Endothelial cell of umbilical vein (primary cell): ENCODE results near the gene ACIN1. TPM values are rescaled to one million over a fixed set of nuclear protein-coding genes. Genes with fewer than 3 reads are reported as not detected.

ENCODE experiments used
- BruUV-seq: library from RNA; stranded (reverse); fragments of 400-500 nt; replicated peaks from 2 replicates; lab custom pipeline; 2021; lab: Mats Ljungman, UMichigan
- CTCF ChIA-PET: fragments of 300-600, 350-600 bp; sonication (Branson Sonifier 250); formaldehyde crosslinking; loops from one replicate; lab custom pipeline; 2021; ENCODE audit warnings: antibody characterized with exemption, inconsistent platforms; lab: Charles Lee
- POLR2A ChIA-PET: fragments of 300-600, 350-600 bp; sonication (Branson Sonifier 250); formaldehyde crosslinking; loops from one replicate; lab custom pipeline; 2021; ENCODE audit warnings: antibody characterized with exemption, inconsistent platforms; lab: Charles Lee
- DNase-seq: peaks from one replicate; pipeline ENCODE4 v3.0.0-alpha.2; 2011; ENCODE audit warnings: low read depth, low spot score
- FAIRE-seq: peaks from 2 replicates; lab custom pipeline; 2011; peaks lifted over from hg19 to GRCh38; lab: Jason Lieb, UNC
- H2AFZ ChIP-seq: 2 replicates; pipeline ENCODE4 v1.6.0; 2012; ENCODE audit warnings: low read depth, low read length, control low read depth, inconsistent platforms
- H3K27ac ChIP-seq: 2 replicates; pipeline ENCODE4 v1.5.1; 2011; ENCODE audit warnings: low read depth, mild to moderate bottlenecking, control low read depth, low read length, moderate library complexity; ENCODE audit not compliant: insufficient read depth
- H3K27me3 ChIP-seq, 2 experiments: 2 replicates each; pipeline versions ENCODE4 v1.6.0 to v1.6.1; 2011; ENCODE audit warnings: low read length in 2 of 2, mixed read lengths in 1 of 2; ENCODE audit not compliant: control insufficient read depth in 2 of 2, insufficient read depth in 2 of 2
- H3K36me3 ChIP-seq, 2 experiments: 2 replicates in 1 of 2; 3 replicates in 1 of 2; pipeline ENCODE4 v1.5.1; 2011; ENCODE audit warnings: low read length in 2 of 2, mild to moderate bottlenecking in 1 of 2, moderate library complexity in 1 of 2; ENCODE audit not compliant: control insufficient read depth in 2 of 2, insufficient read depth in 2 of 2; ENCODE audit errors: extremely low read depth in 1 of 2
- H3K4me1 ChIP-seq: 3 replicates; pipeline ENCODE4 v1.5.1; 2011; ENCODE audit warnings: mild to moderate bottlenecking, low read length; ENCODE audit not compliant: control insufficient read depth, insufficient read depth; ENCODE audit errors: extremely low read depth
- H3K4me2 ChIP-seq: 2 replicates; pipeline ENCODE4 v1.6.1; 2011; ENCODE audit warnings: low read length, control low read depth, mixed read lengths; ENCODE audit not compliant: insufficient read depth
- H3K4me3 ChIP-seq, 3 experiments: fragments of 200-600 bp in 1 of 3; sonication (generic), shearing (Covaris generic) in 1 of 3; replicated peaks in 1 of 3; 2 replicates each; pipeline ENCODE4 v1.5.1; 2011 to 2016; ENCODE audit warnings: control low read depth in 3 of 3, low read length in 3 of 3, mild to moderate bottlenecking in 2 of 3, inconsistent platforms in 1 of 3, low read depth in 1 of 3, moderate library complexity in 1 of 3; ENCODE audit not compliant: insufficient read depth in 1 of 3
- H3K79me2 ChIP-seq: 2 replicates; pipeline ENCODE4 v1.6.0; 2012; ENCODE audit warnings: low read length, inconsistent platforms; ENCODE audit not compliant: control insufficient read depth, insufficient read depth
- H3K9ac ChIP-seq: replicated peaks from 2 replicates; pipeline ENCODE3; 2011; ENCODE audit warnings: low read length, control low read depth; ENCODE audit not compliant: insufficient read depth; ENCODE audit errors: extremely low read depth
- H3K9me1 ChIP-seq: replicated peaks from 3 replicates; pipeline ENCODE4 v1.6.0; 2011; ENCODE audit warnings: mild to moderate bottlenecking, low read length; ENCODE audit not compliant: control insufficient read depth, insufficient read depth; ENCODE audit errors: extremely low read depth
- H3K9me3 ChIP-seq: replicated peaks from 2 replicates; pipeline ENCODE4 v1.5.1; 2012; ENCODE audit warnings: low read length, inconsistent platforms; ENCODE audit not compliant: control insufficient read depth, insufficient read depth
- H4K20me1 ChIP-seq: replicated peaks from 2 replicates; pipeline ENCODE3; 2011; ENCODE audit warnings: mild to moderate bottlenecking, low read length; ENCODE audit not compliant: control insufficient read depth, insufficient read depth; ENCODE audit errors: extremely low read depth
- CTCF ChIP-seq, 2 donors: IDR thresholded peaks; 1 replicate in 1 of 2; 2 replicates in 1 of 2; pipeline ENCODE4 v1.5.1; 2011; ENCODE audit warnings: low read length in 2 of 2, mild to moderate bottlenecking in 2 of 2, moderate library complexity in 2 of 2, control low read depth in 1 of 2, inconsistent platforms in 1 of 2, low read depth in 1 of 2; ENCODE audit not compliant: insufficient read depth in 1 of 2; ENCODE audit errors: extremely low read depth in 1 of 2
- EZH2 ChIP-seq: IDR thresholded peaks from 2 replicates; pipeline ENCODE4 v1.6.1; 2012; ENCODE audit warnings: borderline replicate concordance, low read depth, mild to moderate bottlenecking, moderate library complexity, low read length, inconsistent platforms; ENCODE audit not compliant: severe bottlenecking
- FOS ChIP-seq: IDR thresholded peaks from 2 replicates; pipeline ENCODE4 v1.6.1; 2011; ENCODE audit warnings: mild to moderate bottlenecking, low read length, moderate library complexity, borderline replicate concordance; ENCODE audit not compliant: insufficient read depth
- GATA2 ChIP-seq: IDR thresholded peaks from 2 replicates; pipeline ENCODE4 v1.7.0; 2011; ENCODE audit warnings: low read depth, mild to moderate bottlenecking, moderate library complexity, mixed read lengths, low read length; ENCODE audit not compliant: insufficient read length, insufficient read depth
- JUN ChIP-seq: IDR thresholded peaks from 2 replicates; pipeline ENCODE4 v1.6.1; 2011; ENCODE audit warnings: borderline replicate concordance, low read depth; ENCODE audit not compliant: insufficient read length, insufficient read depth
- MAX ChIP-seq: IDR thresholded peaks from 2 replicates; pipeline ENCODE4 v1.6.1; 2011; ENCODE audit not compliant: insufficient read depth, insufficient read length
- MYC ChIP-seq: IDR thresholded peaks from one replicate; pipeline ENCODE4 v1.6.1; 2011; ENCODE audit warnings: mild to moderate bottlenecking, low read depth, low read length
- POLR2A ChIP-seq: IDR thresholded peaks from 2 replicates; pipeline ENCODE4 v1.6.1; 2012; ENCODE audit warnings: low read depth, mild to moderate bottlenecking, control low read depth, low read length
- POLR2AphosphoS5 ChIP-seq: IDR thresholded peaks from 2 replicates; pipeline ENCODE4 v1.6.1; 2012; ENCODE audit warnings: low read depth, mild to moderate bottlenecking, control low read depth, low read length, moderate library complexity; ENCODE audit not compliant: insufficient read depth
- dilution Hi-C: fragments of 300-500 bp; cut with MboI; formaldehyde crosslinking; loops from one replicate; pipeline ENCODE4 v1.15.0; 2019; ENCODE audit warnings: low sequenced_read_pairs; ENCODE audit not compliant: extremely low pct_ligation_motif_present
- intact Hi-C: fragments of 100-400 bp; cut with micrococcal nuclease; formaldehyde crosslinking; loops from one replicate; pipeline ENCODE4 v1.10.0; 2022
- polyA plus RNA-seq, 4 experiments: library from polyadenylated mRNA; depleted of rRNA in 3 of 4; stranded (reverse) in 3 of 4; unstranded in 1 of 4; fragments of >200 nt; gene quantifications; 2 replicates each; pipeline versions ENCODE4 v1.2.1 to v1.2.3, GENCODE V29; 2011 to 2012; ENCODE audit warnings: missing spikeins in 1 of 4
- total RNA-seq: library from RNA; stranded (reverse); gene quantifications from 2 replicates; pipeline ENCODE4 v1.2.3, GENCODE V29; 2021

ACIN1 gene
- total and polyA plus RNA-seq, 2 donors (not counting 3 experiments of a cell fraction or from before 2014, with no cell fraction given) = 146 to 240 TPM

GRCh38 chr14:23069413-23069806 lies 25.5 kb downstream of the ACIN1 start:
- H3K4me2 ChIP-seq = peak overlapping the region; percentile 23
- H3K9me1 ChIP-seq = no peaks in the 10 kb centered on the region
- DNase-seq (no peak), FAIRE-seq (no peak)
- peak overlapping the region; percentile 35 for H3K27ac ChIP-seq
- H3K79me2 ChIP-seq = peaks cover 54% of the 10 kb centered on the region
- TF ChIP-seq MYC (no peak), POLR2A (no peak), GATA2 (no peak), EZH2 (no peak), POLR2AphosphoS5 (no peak), FOS (no peak), JUN (no peak), MAX (no peak), CTCF (IDR thresholded peaks at IDR 0.05; ENCODE audit: extremely low read depth in 1 of 2, insufficient read depth in 1 of 2, low read depth in 1 of 2, low read length in 2 of 2) (no peak)
- peaks cover 26% of the 10 kb centered on the region for H3K4me1 ChIP-seq
- H3K27me3 ChIP-seq = no peaks in the 10 kb centered on the region
- no TSS peak for BruUV-seq
- H4K20me1 ChIP-seq = peaks cover 4% of the 10 kb centered on the region
- ChIA-PET POLR2A (interaction anchor here (0.8 to 1.2 kb wide), 5 partner anchors 9 to 140 kb away, joined by 3 to 8 read pairs (median 5); partner anchors contain the start of genes ACIN1, AJUBA, C14orf119 and PRMT5), CTCF (interaction anchor here (0.6 to 2.0 kb wide), 53 partner anchors 8 to 519 kb away, joined by 3 to 141 read pairs (median 6); partner anchors contain the start of genes ACIN1, AJUBA, C14orf119 and CDH24)
- H3K9ac ChIP-seq = peak overlapping the region; percentile 18
- H3K4me3 ChIP-seq = no peak overlapping the region
- H2AFZ ChIP-seq = no peak overlapping the region
- dilution Hi-C loops = loop anchor here (10.0 kb wide), 1 partner anchor 85 kb away; the partner anchor contains the start of gene AJUBA
- H3K36me3 ChIP-seq = peaks cover 30 to 32% of the 10 kb centered on the region in 2 experiments
- intact Hi-C loops = loop anchor here (1.0 kb wide), 3 partner anchors 9 to 40 kb away; partner anchors contain the start of genes ACIN1 and C14orf119
- no peaks in the 10 kb centered on the region for H3K9me3 ChIP-seq
